HG03108 (cell line): ENCODE results near the gene PDCD7.
"Not testable (repeated sequence)": the region's sequence is repeated elsewhere in the genome, so short reads cannot be mapped to it uniquely, and the experiment has no call there.

Source experiments
- ATAC-seq: cut with Tn5 transposase; IDR thresholded peaks from one replicate; pipeline ENCODE4 v1.9.1; 2021; ENCODE audit warnings: moderate library complexity; ENCODE audit not compliant: unreplicated experiment

The PDCD7 gene, protein sequence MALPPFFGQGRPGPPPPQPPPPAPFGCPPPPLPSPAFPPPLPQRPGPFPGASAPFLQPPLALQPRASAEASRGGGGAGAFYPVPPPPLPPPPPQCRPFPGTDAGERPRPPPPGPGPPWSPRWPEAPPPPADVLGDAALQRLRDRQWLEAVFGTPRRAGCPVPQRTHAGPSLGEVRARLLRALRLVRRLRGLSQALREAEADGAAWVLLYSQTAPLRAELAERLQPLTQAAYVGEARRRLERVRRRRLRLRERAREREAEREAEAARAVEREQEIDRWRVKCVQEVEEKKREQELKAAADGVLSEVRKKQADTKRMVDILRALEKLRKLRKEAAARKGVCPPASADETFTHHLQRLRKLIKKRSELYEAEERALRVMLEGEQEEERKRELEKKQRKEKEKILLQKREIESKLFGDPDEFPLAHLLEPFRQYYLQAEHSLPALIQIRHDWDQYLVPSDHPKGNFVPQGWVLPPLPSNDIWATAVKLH

DNA sequence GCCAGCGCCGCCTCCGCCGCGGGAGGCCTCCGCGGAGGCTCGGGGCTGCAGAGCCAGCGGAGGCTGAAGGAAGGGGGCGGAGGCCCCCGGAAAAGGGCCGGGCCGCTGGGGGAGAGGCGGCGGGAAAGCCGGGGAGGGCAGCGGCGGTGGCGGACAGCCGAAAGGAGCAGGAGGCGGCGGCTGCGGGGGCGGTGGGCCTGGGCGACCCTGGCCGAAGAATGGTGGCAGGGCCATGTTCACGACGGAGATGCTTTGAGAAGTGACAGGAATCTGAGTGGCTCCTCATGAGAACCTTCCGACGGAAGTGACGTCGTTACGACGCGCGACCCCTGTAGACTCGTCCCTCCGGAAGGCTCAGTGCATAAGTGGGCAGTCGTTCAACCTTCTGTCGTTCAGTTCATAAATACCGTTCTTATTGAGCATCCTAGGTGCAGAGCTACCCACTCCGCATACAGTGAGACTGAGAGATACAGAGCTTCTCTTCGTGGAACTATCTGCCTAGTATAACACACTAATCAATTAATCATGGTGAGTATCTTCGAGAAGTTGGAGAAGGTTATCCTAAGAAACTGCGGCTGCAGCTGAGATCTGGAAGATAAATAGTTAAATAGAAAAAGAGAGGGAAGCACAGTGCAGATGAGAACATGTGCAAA, at the start of gene PDCD7:
Gene PDCD7 (minus strand): TSS at position 261 of the 653 bp plus-strand sequence. CDS start 27 bp downstream, at position 234.
- ATAC-seq: peak; percentile 93

DNA sequence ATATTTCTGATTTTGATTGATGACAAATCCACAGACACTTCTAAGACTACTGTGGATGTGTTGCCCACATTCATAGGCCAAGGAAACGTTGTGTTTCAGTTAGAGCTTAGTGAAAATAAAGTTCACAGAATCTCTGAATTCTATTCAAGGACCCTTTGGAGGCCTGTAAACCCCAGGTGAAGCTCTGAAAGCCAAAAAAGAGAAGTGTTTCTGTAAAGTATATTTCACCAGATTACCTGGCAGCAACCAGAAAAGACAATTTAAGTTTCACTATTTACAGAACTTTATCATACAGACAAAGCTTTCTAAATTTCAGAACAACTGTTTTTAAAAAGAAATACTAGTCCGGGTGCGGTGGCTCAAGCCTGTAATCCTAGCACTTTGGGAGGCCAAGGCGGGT, 48.9 kb upstream of the PDCD7 start:
- no peak for ATAC-seq

DNA sequence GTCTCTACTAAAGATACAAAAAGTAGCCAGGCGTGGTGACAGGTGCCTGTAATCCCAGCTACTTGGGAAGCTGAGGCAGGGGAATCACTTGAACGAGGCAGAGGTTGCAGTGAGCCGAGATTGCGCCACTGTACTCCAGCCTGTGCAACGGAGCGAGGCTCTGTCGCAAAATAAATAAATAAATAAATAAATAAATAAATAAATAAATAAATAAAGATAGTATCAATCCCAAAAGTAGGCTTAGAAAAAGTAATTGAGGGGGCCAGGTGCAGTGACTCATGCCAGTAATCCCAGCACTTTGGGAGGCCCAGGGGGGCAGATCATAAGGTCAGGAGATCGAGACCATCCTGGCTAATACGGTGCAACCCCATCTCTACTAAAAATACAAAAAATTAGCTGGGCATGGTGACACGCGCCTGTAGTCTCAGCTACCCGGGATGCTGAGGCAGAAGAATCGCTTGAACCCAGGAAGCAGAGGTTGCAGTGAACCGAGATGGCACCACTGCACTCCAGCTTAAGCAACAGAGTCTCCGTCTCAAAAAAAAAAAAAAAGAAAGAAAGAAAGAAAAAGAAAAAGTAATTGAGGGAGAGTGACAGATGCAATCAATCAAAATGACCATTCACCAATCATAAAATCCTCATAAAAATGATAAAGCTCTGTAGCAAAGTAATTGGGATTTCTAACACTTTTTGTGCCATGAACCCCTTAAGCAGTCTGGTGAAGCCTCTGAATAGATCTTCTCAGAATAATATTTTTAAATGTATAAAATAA, 48.2 kb upstream of the PDCD7 start:
- ATAC-seq: not testable (repeated sequence)

DNA sequence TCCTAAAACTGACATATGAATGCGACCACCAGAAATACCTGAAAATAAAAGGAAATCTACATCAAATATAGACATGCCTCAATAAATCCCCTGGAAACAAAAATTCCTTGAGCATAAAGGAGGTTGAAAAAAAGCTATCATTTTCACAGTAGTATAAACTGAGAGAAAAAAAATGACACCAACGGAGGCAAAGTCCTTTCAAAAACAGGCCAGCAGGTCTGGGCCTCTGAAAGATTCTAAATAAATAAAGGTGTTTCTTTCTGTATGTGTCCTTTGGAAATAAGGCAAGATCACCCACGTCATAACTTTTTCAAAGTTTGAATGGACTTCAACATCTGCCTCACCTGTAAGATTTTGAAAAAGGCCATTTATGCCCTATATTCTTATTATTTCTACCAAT, 46.6 kb upstream of the PDCD7 start:
- no peak for ATAC-seq

DNA sequence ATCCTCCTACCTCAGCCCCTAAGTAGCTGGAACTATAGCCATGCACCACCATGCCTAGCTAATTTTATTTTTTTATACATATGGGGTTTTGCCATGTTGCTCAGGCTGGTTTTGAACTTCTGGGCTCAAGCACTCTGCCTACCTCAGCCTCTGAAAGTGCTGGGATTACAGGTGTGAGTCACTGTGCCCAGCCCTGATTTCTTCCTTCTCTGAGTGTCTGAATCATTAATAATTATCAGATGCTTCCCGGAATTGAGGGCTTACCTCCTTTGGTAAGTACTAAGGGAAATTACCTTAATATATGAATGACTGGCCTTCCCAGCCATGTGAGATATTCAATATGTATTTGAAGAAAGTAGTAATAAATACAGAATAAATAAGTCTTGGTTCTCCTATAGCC, 44.3 kb upstream of the PDCD7 start:
- no peak for ATAC-seq

DNA sequence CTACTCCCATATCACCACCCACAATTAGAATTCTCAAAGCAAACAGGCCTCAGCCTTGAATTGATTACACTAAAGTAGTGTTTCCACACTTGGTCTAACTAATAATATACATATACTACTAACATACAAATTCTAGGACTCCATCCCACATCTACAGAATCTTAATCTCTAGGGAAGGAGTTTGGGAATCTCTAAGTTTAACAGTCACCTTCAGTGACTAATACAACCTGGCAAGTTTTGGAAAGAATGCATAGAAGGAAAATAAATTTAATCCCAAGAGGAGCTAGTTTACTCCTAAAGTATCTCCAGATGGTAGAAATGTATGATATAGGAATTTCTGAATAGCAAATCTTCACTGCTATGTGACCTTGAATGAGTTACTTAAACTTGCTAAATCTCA, 42.4 kb upstream of the PDCD7 start:
- ATAC-seq: no peak

DNA sequence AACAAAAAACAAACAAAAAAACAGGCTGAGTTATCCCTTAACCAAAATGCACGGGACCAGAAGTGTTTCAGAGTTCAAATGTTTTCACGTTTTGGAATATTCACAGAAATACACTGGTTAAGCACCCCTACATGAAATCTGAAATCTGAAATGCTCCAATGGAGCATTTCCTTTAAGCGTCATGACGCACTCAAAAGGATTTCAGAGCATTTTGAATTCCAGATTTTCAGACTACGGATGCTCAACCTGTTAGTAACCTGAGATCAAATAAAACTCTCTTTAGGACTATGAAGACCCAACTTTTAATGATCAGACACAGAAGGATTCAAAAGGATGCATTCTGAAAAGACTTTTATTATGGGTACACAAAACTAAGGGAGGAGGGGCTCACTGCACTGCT, 41.9 kb upstream of the PDCD7 start:
- no peak for ATAC-seq

DNA sequence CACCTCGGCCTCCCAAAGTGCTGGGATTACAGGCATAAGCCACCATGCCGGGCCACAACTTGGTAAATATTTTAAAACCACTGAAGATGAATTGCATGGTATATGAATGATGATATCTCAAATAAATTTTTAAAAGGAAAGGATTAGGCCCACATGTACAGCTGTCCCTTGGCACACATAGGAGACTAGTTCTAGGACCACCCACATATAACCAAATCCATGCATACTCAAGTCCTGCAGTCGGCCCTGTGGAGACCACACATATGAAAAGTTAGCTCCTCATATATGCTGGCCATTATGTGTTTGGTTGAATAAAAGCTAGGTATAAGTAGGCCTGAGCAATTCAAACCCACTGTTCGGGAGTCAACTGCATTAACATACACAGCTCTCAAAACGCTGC, 40.9 kb upstream of the PDCD7 start:
- no peak for ATAC-seq

DNA sequence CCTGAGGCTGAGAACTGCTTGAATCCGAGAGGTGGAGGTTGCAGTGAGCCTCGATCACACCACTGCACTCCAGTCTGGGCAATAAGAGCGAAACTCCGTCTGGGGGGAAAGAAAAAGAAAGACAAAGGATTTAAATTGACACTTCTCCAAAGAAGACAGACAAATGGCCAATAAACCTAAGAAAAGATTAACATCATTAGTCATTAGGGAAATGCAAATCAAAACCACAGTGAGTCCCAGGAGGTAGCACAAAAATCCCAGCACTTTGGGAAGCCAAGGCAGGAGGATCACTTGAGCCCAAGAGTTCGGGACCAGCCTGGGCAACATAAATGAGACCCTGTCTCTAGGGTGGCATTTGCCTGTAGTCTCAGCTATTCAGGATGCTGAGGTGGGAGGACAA, 38.9 kb upstream of the PDCD7 start:
- no peak for ATAC-seq

DNA sequence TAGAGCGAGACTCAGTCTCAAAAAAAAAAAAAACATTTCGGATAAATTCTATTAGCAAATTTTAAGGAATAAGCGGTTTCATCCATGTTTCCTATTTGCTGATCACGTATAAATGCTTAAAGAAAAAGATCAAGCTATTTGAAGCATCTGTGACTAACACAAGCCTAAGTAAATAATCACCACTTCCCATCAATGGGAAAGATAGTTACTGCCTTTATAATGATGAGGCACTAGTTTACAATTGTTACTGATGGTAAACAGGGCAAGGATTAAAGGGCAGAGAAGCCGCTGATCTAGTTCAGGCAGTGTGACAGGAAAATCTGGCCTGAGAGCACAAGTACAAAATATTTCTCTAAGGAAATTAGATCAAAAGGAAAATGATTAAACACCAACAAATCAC, 37.8 kb upstream of the PDCD7 start:
- ATAC-seq: no peak

DNA sequence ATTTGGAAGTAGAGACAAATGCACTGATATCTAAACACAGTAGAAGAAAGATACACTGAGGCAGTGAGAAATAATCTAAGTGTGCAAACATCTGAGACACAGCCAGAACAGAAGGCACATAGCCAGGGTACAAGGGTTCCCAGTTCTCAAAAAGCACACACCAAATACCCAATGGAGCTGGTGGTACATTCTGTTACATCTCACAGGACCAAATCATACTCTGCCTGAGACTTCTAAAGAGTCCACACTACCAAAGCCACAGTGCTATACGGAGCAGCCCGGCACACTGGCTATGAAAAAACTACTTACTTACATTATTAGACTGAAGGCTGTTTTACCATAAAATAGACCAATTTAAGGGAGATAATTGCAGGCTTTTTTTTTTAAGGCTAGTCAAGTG, 32.3 kb upstream of the PDCD7 start:
- no peak for ATAC-seq

DNA sequence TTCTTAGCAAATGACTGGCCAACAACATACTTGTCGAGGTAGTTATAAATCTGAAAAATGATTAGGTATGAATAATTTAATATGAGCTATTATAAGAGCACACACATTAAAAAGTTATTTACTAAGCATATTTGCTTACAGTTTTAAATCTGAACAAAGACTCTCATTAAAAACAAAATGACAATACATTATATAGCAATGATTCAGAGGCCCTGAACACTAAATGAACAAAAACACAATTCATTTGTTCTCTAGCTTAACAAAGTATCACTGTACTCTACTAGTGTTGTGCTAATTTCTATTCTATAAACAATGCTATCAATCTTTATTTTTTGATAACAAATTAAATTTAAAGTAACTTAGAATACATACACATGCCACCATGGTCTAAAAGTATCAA, 30.5 kb upstream of the PDCD7 start:
- ATAC-seq: no peak

DNA sequence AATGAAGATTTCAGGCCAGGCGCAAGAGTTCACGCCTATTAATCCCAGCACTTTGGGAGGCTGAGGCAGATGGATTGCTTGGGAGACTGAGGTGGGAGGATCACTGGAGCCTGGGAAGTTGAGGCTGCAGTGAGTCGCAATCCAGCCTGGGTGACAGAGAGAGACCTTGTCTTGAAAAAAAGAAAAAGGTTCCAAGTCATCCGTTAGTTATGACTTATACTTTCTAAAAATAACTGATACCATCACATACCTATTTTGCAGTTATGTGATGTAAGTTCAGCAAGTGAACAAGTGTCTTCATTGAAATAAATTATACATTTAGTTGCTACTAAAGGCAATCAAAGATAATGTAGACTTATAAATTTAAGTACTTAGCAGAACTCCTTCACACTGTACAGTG, 29.4 kb upstream of the PDCD7 start:
- no peak for ATAC-seq

DNA sequence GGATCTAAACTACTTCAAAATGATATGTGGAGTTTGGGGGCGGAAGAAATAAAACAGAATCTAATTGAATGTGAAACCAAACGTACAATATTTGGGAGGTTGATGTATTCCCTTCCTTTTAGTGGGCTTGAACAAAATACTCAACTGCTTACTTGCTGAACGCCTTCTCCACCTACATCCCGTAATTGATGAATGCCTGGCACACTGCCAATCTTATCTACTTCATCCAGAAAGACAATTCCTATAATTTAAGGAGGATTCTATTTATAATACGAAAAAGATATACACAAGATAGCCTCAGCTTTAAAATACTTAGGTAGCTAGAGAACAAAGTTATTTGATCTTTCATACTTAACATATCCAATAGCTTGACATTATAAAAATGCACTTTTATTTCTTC, 23.1 kb upstream of the PDCD7 start:
- ATAC-seq: no peak

DNA sequence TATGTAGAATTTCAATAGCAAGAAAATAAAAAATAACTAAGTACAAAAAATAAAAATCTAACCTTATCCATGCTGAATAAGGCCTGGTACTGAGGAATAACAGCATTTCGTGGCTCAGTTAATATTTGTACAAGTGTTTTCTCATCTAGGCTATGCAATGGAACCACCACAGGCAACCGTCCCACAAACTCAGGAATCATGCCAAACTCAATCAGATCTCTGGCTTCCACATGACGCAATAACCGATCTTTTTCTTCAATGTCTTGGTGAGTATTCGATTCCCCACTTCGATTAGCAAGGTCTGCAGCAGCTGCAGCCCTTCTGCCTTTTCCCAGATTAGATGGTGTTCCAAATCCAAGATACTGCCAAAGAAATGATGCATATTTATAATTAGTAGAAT, 21.1 kb upstream of the PDCD7 start:
- no peak for ATAC-seq

DNA sequence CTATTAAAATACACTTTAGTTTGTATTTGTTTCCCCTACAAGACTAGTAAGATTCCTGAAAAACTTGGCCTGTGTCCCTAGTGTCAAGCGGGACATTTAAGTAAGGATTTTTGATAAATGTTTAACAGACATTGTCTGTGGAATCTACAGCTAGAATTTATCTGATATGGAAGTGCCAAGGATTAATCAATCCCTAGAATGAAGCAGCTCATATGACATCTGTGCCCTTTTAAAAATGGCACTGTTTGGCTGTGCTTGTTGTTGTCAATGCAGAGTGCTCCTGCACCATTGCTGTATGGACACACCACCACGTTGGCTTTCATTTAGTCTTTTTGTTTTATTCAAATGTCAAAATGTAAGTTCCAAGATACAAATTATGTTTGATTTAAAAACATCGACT, 14.3 kb upstream of the PDCD7 start:
- ATAC-seq: no peak

DNA sequence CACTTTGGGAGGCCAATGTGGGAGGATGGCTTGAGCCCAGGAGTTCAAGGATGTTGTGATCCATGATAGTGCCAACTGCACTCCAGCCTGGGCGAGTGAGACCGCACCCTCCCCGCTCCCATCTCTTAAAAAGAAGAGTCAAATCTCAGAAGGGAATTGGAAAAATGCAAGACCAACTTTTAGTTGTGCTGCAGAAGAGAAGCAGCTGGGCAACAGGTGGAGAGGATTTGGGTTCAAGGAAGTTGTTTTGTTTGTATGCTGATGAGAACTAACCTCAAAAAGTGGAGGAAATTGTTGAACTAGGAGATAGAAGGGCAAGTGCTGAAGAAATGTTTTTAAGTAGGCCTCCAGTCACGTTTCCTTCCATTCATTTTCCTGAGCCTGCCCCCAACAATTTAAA, 12.8 kb upstream of the PDCD7 start:
- ATAC-seq: no peak

DNA sequence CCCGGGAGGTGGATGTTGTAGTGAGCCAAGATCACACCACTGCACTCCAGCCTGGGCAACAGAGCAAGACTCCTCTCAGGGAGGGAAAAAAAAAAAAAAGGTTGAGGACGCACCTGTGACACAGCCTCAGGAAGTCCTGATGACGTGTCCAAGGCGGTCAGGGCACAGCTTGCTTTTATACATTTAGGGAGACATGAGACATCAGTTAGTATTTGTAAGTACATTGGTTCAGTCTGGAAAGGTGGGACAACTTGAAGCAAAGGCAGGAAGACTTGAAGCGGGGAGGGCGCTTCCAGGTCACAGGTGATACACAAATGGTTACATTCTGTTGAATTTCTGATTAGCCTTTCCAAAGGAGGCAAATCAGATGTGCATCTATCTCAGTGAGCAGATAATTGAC, 5.0 kb upstream of the PDCD7 start:
- not testable (repeated sequence) for ATAC-seq

DNA sequence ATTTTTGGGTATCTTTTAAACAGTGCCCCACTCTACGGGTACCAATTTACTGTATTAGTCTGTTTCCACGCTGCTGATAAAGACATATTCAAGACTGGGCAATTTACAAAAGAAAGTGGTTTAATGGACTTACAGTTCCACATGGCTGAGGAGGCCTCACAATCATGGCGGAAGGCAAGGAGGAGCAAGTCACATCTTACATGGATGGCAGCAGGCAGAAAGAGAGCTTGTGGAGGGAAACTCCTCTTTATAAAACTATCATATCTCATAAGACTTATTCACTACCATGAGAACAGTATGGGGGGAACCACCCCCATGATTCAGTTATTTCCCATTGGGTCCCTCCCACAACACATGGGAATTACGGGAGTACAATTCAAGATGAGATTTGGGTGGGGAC, 4.3 kb upstream of the PDCD7 start:
- not testable (repeated sequence) for ATAC-seq

DNA sequence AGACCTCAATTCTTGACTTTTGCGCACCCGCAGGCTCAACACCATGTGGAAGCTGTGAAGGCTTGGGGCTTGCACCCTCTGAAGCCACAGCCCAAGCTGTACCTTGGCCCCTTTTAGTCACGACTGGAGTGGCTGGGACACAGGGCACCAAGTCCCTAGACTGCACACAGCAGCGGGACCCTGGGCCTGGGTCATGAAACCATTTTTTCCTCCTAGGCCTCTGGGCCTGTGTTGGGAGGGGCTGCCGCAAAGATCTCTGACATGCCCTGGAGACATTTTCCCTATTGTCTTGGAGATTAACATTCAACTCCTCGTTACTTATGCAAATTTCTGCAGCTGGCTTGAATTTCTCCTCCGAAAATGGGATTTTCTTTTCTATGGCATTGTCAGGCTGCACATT, 3.5 kb upstream of the PDCD7 start:
- ATAC-seq: not testable (repeated sequence)

DNA sequence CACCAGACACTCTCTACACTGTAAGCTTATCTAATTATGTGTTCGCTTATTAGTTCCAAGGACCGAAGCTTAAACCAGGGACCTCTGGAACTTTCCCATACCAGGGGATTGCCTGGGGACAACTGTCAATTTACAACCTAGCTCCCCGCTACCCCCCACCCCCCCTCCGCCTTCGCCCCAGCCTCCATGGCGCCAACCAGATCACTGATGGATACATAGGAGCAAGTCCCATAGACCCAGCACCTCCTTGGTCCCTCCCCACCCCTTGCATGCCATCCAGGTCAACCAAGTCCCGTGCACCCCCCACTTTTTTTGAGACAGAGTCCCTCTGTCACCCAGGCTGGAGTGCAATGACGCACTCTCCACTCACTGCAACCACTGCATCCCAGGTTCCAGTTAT, 930 bp upstream of the PDCD7 start:
- ATAC-seq: no peak
